CD4-positive, alpha-beta T cell treated with Interferon gamma for 1 hour (primary cell): ENCODE data around the gene RTF2.

Experiments
- DNase-seq: peaks from one replicate; pipeline ENCODE4 v3.0.0-alpha.2; 2020

Gene RTF2

DNA sequence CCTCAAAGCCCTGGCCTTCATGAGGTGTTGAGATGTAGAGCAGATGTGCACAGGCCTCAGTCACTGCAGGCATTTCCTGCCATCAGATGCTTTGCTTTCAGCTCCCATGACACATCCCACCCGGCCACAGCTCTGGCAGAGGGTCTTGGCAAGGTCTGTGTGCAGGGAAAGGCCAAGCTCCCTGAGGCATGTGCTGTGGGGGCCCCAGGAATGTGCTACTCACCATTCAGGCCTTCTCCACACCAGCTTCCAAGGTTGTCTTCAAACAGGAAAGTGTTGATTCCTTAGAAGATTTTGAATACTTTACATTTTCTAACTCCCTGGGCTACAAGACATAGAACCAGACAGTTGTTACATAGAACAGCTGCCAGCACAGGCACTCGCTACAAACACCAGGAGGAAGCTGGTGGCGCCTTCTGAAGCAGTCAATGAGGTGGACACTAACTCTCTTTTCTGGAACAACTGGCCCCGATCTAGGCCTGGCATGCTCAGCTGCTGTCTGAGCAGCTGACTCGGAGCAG lies 28.6 kb upstream of the RTF2 start:
- DNase-seq = no peak

DNA sequence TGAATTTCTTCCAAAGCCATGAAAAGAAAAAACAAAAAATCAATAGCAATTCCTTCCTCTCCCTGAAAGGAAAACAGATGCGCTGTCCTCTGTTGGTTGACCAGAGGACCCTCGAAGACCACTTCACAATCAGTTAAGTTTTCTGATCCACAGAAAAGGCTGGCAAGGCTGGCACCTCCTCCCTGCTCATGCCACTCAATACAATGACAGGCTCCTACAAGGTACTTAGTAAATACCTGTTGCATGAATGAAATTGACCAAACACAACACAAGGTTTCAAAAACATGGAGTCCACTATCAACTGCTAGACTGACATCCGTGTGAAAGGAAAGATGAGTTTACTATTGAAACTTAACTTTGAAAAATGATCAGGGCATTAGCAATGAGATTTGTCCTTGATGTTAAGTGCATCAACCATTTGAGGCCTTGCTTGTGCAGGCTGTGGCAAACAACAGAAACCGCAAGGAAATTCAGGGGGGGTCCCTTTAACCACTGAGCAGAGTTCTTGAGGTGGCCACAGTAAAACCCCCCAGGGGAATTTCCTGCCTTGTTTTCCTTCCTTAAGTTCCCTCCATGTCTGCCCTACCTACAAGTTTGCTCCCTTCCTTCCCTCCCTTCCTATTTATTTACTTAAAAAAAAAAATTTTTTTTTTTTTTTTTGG lies 27.9 kb upstream of the RTF2 start:
- DNase-seq = peak; percentile 42

DNA sequence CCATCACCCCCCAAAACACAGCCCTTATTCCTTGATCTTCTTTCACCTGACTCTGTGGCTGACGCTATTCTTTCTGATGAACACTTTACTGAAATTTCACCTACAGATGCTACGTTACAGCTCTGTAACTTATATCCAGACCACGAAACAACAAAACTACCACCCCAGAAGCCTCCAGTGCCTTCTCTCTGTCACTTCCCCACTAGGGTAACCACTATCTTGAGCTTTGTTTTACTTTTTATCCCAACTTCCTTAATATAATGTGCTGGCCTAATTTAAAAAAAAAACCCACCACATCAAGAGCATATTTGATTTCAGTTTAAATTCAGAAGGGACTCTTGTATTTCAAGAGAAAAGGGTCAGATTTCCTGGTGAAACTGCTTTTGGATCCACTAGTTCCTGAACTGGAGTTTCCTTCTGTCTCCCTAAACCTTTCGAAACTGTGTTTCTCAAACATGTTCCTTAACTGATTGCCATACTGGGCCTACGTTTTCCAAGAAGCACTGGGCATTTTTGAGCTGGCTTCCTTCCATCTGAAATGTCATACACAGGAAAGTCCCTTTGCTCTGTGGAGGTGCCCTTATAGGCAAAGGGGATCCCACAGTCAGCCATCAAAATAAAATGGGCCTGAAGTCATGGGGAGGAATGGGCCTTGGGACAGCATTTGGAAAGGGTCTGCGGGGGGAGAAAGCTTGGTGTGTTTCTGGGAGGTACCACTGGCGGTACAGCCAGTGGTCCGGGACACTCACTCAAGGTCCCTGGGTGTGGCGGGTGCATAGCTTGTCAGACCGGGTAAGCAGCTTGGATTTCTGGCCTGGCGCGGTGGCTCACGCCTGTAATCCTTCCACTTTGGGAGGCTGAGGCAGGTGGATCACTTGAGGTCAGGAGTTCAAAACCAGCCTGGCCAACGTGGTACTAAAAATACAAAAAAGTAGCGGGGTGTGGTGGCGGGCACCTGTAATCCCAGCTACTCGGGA lies 25.8 kb upstream of the RTF2 start:
- no peak for DNase-seq

DNA sequence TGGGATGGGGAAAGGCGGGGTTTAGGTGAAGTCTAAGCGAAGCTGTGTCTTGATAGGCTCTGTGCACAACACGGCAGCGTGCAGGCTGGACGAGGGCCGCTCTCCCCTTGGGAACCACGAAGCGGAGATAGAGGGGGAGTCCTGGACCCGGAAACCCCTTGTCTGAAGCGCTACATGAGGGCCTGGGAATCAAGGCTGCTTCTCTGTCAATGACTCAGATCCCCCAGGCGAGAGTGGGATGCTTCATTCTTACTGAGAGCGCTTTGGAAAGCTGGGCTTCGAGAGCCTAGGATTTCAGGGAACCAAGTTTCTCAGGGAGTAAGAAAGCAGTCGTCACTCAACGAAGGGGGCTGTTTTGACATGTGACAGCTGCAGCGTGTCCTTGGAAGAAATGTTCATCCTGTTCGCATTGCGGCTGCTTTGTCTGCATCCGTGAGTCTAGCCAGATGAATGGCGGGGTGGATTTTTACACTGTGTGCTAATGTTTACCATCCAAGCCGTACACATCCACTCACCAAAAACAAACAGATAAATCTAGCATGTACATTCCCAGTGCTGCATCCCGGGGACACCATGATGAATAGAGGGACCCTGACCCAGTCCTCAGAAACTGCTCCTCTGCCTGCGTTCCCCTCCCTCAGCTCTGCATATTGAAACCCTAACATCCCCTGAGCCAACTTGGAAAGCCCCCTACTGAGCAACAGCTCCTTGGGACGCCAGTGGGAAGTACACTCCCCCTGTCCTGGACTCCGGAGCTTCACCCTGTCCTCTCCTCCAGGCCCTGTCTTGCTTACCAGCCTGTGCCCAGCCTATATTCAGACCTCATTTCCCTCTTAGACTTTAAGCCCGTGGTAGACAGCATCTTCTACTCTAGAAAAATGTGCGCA lies 24.5 kb upstream of the RTF2 start:
- no peak for DNase-seq

DNA sequence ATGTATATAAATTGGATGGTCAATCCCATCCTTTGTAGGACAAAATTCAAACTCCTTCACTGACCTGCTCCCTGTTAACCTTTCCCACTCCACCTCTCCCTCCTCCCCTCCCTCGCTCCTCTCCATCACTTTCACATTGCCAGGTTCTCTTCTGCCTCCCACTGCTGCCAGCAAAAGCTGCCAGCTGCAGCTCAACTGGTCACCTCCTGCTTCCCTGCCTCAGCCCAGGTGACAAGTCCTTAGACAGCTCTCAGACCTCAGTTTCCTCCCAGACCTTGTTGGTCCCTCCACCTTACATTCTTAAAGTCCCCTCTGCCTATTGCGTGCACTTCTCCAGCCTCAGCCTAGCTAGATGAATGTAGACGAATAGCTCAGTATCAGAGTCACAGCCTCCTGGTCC lies 23.3 kb upstream of the RTF2 start:
- no peak for DNase-seq

DNA sequence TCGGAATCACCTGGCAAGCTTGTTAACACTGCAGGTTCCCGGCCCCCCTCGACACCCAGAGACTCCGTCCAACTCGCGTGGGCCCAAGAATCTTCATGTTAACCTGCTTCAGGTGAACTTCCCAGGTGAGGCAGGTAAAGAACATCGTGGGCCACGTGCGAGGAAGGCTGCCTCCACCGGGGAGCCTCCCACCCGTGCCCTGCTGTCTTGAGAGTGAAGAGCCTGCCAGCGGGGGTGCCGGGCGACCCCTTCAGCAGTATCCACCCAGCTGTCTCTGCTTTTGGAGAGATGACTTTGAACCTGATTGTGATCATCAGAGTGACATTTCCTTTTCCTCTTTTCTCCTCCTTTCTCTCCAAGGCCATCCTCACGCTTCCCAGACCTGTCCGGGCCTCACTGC lies 22.9 kb upstream of the RTF2 start:
- no peak for DNase-seq

DNA sequence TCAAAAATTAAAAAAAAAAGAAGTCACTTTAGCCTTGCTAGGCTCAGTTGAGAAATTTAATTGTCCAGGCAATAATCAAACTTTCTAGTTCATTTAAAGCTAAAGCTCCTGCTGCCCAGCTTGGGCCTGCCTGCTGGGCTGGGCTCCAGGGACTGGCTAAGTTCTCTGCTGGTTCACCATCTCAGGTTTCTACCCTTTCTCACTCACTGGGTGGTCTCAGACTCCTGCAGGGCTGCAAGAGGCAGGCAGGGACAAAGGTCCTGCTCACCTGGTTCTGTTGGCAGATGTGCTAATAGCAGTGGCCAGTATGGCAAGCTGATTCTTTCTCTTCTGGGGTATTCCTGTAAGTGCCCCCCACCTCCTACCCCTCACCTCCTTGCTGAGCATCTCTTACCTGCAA lies 21.2 kb upstream of the RTF2 start:
- no peak for DNase-seq

DNA sequence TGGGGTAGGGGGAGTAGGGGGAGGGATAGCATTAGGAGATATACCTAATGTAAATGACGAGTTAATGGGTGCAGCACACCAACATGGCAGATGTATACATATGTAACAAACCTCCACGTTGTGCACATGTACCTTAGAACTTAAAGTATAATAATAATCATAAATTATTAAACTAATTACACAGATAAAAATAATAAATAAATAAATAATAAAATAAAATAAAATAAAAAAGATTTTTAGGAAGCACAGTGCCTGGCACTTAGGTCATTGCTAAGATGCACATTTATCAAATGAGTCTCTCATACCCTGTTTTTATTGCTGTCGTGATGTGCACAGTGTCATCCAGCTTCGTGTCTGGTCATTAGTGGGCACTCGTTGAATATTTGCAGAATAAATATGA lies 19.0 kb upstream of the RTF2 start:
- no peak for DNase-seq

DNA sequence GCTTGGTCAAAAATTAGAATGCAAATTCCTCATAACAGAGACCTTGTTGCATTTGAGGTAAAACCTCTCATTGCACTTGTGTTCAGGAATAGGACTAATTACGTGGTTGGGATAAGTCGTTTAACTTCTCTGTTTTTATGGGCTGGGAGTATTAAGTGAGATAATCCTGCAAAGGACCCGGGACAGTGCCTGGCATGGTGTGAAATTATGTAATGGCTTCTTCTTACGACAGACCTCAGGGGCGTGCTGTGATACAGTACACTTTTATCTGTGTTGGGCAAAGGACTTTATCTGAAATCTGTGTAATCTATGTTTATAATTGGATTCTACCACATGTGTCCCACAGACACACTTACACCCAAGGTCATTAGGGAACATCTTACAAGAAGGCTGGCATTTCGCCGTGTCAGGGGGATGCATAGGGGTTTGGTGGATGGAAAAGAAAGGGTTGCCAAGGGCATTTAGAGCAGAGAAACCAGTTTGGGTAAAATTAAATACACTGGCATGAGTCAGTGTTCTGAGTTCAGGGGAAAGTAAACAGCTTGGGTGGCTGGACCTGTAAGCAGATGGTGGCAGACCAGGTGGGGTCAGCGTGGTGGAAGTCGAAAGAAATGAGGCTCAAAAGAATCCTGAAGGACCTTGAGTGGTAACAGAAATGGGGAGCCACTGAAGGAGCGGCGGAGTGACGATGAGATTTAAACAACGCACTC lies 17.2 kb upstream of the RTF2 start:
- no peak for DNase-seq

DNA sequence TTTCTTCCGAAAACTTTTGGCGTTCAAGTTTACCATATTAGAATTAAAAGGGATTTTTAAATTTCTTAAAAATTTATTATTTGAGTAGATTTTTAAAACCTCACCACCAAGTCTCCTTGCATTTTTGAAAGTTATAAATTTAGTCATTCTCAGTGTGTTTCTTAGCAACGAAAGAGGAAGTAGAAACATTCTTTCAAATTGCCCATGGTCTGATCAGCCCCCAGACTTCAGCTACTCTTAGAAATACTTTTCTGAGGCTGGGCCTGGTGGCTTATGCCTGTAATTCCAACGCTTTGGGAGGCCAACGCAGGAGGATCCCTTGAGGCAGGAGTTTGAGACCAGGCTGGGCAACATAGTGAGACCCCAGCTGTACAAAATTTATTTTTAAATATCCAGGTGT lies 15.1 kb upstream of the RTF2 start:
- no peak for DNase-seq

DNA sequence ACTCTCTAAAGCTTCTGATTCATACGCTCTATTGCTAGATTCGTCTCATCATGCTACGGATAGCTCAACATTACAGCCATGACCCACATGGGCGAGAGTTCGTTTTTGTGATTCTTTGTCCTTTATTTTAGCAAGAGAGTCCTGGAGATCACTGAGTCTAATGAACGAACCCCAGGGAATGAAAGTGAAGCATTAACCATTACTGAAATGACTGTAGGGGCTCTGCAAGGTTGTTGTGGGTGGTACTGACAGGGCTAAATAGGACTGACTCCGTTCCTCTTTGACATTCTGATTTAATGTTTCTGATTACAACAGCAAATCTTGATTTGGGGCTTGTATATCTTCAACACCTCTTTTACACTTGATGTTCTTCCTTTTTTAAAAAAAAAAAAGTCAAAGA lies 13.7 kb upstream of the RTF2 start:
- DNase-seq = no peak

DNA sequence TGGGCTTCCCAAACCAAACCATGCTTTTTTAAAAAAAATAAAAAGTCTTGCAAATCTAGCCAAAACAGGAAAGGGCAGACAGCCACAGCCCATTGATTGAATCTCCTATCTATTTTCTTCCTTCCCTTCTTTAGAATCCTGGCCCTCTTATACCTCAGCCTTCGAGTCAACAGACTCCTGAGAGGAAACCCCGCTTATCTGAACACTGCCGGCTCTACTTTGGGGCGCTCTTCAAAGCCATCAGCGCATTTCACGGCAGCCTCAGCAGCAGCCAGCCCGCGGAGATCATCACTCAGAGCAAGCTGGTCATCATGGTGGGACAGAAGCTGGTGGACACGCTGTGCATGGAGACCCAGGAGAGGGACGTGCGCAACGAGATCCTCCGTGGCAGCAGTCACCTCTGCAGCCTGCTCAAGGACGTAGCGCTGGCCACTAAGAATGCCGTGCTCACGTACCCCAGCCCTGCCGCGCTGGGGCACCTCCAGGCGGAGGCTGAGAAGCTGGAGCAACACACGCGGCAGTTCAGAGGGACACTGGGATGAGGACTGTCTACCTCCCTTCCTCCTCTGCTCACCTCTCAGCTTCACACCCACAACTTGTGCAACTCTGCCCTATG lies 10.1 kb upstream of the RTF2 start:
- no peak for DNase-seq

DNA sequence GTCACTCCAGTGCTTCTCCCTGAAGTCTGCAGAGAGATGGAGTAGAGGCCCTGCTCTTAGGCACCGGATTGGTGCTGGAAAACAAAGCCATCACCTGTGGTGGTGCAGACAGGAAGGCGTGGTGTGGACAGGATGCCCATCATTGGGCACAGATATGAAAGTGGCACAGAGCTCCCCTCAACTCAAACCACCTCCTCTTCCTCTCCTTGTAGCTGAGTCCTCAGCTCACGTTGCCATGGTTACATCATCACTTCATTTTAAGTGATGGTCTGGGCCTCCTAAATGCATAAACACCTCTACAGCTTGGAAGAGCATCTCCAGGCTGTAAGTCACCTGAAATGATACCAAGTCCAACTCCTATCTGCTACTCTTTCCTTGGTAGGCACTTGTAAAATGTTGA lies 8.0 kb upstream of the RTF2 start:
- DNase-seq = peak; percentile 70

DNA sequence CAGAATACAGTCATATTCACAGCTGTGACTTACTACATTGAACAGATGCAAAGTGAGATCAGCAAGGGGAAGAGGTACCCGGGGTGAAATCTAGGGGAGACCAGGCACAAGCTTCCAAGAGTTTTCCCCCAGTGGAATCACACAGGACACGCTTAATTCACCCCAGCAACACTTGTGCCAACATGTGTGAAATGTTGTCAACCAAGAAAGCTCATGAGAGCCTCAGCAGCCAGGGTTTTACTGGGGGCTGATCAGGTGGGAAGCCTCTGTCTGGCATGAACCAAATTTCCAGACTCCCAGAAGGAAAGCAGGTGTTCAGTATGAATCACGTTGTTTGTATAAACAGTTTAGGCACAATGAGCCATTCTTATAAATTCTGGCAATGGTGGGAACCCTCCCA lies 6.9 kb upstream of the RTF2 start:
- no peak for DNase-seq

DNA sequence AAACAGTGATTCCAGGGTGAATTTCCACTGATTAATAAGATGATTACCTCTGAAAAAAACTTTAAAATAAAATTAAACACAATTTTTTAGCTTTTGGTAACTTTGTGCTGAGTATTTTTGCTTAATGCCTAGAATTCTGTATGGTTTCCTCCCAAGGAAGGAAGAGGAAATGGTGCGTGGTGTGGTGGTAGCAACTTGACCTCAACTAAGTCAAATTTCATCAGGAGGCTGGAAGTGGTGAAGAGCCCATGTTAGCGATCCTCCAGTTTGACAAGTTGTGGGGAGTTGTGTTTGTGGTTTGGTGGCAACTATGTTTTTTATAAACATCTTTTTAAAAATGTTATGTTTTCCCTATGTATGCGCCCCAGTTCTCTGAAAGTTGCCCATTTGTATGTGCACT lies 5.0 kb upstream of the RTF2 start:
- DNase-seq = no peak

DNA sequence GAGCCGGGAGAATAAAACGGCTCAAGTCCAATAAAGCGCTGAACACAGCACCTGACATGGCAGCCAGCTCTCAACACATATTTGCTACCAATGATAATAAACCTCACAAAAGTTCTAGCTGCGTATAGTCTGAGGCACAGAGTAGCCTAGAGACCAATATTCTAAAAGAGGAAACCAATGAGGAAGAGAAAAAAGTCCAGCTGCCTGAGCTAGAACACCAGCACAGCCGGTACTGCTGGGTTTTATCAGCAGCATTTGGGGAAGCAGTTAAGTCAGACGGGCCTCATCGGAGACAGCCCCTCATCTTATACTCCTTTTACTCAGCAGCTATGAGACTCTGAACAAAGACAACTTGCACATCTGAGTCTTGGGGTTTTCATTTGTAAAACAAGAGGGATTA lies 2.4 kb upstream of the RTF2 start:
- DNase-seq = peak; percentile 36

DNA sequence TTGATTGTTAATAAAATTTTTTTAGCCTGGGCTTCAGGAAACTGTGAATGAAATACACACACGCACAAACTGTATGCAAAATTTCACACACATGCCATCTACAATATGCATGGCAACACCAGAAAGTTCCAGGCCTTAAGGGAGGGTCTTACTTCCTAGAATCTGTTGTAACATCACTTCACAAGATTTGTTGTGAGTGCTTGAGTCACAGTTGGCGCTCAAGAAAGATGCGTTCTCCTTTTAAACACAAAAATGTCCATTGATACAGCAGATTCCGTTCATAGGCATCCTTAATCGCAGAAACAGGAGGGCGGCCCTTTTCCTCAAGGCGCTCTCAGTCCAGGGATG lies 485 bp upstream of the RTF2 start:
- no peak for DNase-seq

DNA sequence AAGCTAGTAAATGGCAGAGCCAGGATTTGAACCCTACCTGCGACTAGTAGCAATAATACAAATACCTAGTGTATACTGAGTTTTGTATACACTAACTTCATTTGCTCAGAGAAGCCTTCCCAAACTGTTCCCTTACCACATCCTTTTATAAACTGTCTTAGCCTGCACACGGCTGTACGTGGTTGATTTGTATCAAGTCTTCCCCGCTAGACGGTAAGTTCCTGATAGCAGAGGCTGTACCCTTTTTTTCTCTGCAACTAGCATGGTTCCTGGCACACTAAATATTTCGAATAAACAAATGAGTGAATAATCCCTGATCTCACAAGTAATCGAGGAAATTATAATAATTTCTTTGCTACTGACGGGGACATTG lies 636 bp downstream of the RTF2 start:
- DNase-seq = no peak

DNA sequence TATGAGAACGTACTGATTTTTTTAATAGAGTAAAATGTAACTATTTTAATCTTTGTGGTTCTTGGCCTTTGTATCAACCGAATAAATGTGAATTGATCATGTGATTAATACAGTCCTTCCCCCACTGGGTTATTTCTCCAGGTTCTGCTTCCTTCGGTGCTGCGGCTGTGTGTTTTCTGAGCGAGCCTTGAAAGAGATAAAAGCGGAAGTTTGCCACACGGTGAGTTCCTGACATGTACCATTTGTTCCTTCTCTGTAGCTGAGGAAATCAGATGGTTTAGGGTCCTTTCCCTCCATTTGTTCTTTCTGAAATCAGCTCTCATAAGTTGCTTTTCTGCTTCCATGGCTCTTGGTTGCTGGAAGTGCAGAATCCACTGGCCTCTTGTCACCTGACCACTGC lies 15.5 kb downstream of the RTF2 start:
- peak; percentile 30 for DNase-seq

DNA sequence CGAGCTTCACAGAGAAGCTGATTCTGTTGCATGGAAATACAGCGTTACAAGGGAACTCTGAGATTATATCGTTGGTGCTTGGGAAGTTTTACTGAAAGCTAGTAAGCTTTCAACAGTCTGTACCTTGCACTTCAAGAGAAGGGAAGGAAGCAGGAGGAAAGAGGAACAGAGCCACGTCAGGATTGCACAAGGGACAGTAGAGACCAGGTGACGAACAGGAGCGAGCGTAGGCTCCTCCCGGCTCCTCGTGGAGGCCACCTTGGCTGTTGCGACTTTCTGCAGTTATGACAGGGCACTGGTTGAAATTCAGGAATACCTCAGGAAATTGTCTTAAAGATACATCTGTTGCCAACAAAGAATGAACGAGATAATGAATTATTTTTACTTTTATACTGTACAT lies 18.8 kb downstream of the RTF2 start:
- no peak for DNase-seq

DNA sequence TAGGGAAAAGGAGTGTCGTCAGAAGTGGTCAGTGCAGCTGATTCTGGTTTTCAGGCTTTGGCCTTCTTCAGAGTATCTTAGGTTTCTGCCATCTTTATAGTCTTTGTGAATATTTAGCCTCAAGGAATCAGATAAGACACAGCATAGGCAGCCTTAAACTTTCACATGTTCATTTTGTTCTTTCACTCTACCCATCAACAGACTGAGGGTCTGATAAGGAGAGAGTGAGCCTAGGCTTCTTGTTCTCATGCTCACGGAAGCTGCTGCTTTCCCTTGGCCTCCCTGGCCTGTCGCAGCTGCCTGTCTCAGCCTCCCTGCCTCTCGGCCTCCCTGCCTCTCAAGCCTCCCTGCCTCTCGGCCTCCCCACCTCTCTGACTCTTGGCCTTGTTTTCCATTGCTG lies 20.1 kb downstream of the RTF2 start:
- DNase-seq = no peak

DNA sequence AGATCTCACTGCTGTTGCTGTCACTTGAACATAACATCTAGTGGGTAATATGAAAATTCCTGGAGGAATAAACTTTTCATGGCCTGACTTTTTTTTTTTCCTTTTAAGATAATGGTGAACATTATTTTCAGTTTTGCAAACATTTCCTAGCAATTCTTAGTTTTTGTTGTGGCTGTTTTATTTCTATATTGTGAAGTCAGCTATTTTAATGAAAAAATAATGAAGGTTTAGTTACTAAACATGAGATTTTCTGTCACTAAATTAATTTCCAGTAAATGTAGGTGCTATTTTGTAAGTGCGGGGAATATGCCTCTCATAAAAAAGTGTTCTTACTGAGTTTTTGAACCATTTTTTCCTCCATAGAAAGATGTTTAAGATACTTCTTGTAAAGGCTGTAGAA lies 32.7 kb downstream of the RTF2 start:
- DNase-seq = no peak
